LNCAP (cell line): ENCODE measurements around the gene DOCK2.

Source experiments
- TF ChIP-seq, protein P1 (sequence below): fragments of 450-650 bp; IDR thresholded peaks from 2 replicates; pipeline ENCODE4 v1.5.1; 2017; ENCODE audit warnings: mild to moderate bottlenecking

Gene DOCK2

DNA sequence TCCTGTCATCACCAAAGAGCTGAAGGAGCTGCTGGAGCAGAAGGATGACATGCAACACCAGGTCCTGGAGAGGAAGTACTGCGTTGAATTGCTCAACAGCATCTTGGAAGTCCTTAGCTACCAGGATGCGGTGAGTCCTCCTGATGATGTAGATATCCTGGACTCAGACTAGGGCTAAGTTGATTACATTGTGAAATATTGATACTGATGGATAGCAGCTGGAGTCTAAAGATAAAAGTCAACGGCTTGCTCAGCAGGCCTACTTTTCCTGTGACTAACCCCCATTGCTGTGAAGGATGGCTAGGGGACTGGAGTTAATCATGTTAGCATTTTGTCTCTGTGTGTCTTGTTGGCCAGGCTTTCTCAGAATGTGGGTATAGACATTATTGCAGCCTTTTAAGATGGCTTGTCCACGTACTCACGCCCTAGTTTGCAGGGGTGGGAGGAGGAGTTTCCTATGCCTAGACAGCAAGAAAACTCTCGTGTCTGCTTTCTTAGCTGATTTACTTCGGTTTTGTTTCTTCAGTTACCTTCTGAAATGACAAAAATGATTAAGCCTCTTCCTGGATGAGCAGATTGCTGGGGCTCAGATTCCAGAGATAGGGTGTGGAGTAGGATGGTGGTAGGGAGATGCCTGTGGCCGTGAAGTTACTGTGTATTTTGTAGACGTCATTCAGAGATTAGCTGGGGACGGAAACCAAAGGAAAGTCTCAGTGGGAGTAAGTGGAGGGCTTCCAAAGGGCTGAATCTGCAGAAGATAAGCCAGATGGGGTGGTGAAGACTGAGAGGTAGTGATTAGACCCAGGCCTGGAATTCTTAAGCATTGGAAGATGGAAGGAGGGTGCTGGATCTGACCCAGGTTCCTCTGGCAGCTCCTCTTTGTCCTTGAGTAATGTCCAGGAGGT is 166.3 kb downstream of the DOCK2 start:
- TF ChIP-seq, protein P1, sequence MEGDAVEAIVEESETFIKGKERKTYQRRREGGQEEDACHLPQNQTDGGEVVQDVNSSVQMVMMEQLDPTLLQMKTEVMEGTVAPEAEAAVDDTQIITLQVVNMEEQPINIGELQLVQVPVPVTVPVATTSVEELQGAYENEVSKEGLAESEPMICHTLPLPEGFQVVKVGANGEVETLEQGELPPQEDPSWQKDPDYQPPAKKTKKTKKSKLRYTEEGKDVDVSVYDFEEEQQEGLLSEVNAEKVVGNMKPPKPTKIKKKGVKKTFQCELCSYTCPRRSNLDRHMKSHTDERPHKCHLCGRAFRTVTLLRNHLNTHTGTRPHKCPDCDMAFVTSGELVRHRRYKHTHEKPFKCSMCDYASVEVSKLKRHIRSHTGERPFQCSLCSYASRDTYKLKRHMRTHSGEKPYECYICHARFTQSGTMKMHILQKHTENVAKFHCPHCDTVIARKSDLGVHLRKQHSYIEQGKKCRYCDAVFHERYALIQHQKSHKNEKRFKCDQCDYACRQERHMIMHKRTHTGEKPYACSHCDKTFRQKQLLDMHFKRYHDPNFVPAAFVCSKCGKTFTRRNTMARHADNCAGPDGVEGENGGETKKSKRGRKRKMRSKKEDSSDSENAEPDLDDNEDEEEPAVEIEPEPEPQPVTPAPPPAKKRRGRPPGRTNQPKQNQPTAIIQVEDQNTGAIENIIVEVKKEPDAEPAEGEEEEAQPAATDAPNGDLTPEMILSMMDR: no peak

DNA sequence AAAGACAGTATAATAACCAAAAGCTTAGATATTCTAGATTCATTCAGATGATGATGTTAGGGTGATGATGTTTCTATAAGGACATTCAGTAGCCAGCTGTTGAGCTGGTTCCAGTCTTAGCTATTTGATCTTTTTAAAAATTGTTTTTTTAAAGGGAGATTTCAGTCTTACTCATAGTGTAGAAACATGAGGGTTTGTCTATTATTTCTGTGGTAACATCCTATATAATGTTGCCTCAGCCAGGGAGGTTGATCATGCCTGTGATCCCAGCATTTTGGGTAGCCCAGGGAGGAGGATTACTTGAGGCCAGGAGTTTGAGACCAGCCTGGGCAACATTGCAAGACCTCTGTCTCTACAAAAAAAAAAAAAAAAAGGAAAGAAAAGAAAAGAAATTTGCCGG is 167.8 kb downstream of the DOCK2 start:
- TF ChIP-seq, protein P1: no peak

DNA sequence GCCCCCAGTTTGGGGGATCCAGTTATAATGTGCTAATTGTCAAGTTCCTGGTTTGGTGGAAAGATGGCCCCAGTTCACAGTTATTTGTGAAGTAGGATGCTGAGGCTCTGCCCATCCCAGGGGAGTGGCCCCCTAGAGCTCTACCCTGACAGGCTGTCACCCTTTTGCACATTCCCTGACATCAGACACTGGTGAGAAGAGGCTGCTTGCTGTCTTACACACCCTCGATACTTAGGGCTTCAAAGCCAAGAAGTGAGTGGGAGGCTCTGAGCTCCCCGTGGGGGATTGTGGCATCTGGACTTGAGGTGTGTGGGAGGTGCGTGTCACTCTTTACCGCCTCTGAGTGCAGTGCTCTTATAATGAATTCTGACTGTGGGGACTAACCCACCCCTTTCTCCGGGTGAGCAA is 168.5 kb downstream of the DOCK2 start:
- TF ChIP-seq, protein P1: no peak

DNA sequence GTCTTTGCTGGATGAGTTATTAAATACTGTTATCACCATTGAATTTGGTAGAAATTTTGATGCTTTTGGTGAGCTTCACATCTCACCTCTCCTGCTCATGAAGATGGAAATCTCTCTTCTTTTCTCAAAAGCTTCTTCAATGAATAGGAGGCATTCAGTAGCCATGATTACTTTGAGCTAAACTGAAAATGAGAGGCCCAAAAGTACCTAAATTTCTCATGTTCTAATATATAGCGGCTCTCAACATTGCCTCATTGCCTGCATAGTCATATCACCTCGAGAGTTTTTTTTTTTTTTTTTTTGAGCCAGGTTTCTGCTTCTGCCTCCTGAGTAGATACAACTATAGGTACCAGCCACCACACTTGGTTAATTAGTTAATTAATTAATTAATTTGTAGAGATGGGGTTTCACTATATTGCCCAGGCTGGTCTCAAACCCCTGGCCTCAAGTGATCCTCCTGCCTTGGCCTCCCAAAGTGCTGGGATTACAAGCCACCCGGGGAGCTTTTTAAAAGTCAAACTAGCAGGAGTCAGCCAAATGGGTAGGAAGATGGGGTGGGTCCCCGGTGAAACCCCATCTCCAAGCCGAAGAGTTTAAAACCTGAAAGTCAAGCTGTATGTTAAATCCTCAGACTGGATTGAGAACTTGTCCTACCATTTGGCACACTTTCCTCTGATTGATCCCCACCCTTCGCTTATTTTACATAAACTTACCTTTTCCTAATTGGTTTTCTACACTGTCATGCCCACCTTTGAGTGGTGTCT is 169.0 kb downstream of the DOCK2 start:
- TF ChIP-seq, protein P1: no peak

DNA sequence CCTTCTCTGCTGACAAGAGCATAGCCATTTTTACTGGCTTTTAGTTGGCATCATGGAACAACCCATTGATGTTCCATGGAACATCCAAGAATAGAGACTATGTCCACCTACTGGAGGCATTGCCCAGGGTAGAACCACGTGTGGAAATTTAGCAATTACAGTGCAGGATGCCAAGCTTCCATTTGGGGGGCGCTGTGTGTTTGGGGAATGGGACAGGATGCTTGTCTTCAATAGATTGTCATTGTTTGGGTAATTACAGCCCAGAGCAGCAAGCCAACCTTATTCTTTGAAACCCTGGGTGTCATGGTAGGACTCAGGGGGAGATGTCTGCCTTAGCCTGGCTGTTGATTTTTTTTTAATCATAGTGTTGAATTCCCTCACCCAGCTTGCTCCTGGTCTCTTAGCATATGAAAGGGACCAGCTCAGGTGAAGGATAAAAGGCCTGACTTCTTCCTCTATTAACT is 171.1 kb downstream of the DOCK2 start:
- TF ChIP-seq, protein P1: no peak

DNA sequence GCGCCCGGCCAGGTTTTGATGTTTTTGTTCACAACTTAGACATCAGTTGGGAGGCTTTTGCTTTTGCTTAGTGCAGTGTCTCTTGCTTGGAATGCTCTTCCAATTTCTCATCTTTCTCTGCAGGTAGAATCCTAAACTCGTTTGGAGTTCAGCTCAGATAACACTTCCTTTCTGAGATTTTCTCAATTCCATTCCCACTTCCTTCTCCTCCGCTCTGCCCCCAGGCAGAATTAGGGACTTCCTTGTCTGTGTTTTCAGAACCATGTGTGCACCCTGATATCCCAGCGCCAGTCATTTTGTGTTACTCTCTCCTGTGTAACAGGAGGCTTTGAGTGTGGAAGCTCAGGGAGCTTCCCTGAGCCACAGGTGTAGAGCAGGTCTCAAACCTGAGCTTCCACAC is 172.2 kb downstream of the DOCK2 start:
- TF ChIP-seq, protein P1: no peak

DNA sequence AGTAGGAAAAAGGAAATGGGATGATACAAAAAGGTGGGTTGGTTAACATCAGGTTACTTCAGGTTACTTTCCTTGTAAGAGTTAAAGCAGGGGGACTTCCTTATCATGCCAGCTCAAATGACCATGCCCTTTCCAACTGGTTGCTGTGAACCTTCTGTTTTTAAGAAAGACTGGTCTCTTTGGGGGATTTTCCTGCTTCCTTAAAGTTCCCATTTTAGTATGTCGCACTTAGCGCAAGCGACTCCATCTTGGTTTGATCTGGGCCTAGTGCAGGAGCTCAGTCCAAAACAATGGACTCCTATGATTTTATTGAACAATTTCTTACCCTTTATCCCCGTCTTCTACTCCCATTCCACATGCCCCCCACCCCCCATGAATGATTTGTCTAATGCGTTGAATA is 173.4 kb downstream of the DOCK2 start:
- TF ChIP-seq, protein P1: no peak
